HG03139 (cell line): ENCODE measurements around the gene ATP8A1.

Experiments used
- ATAC-seq: cut with Tn5 transposase; IDR thresholded peaks from one replicate; pipeline ENCODE4 v1.9.1; 2021; ENCODE audit not compliant: unreplicated experiment

The ATP8A1 gene

GRCh38 chr4:42574870-42575430 lies 82.0 kb downstream of the ATP8A1 start:
- no peak for ATAC-seq

- no peak for ATAC-seq
Observed at GRCh38 chr4:42573249-42573648, 83.7 kb downstream of the ATP8A1 start.

- no peak for ATAC-seq
Observed at GRCh38 chr4:42570221-42570620, 86.7 kb downstream of the ATP8A1 start.

DNA sequence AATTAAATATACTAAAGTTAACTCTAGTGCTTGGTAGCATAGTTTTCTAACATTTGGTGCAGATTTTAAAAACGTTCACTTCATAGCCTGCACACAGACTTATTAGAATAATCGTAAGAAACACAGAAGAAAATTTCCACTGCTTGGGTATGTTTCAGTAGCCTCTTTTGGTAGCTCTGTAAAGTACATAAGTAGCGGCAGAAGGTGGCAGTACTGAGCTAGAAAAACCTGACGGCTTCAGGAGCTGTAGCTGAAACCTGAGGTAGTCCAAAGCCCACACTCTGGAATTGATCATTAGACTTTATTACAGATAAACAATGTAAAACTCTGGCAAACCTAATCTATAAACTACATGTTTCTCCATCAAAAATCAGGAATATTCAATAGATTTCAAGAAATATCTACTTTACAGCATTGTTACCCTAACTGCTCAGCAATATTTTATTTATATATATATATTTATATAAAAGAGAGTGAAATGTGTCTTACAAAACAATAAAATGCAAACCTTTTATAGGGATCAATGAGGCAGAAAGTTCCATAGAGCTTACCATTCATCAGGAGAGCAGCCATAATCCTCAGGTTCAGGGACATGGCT lies 88.2 kb downstream of the ATP8A1 start:
- ATAC-seq, result peak; percentile 90

GRCh38 chr4:42566835-42567234 lies 90.1 kb downstream of the ATP8A1 start:
- ATAC-seq, result no peak

DNA sequence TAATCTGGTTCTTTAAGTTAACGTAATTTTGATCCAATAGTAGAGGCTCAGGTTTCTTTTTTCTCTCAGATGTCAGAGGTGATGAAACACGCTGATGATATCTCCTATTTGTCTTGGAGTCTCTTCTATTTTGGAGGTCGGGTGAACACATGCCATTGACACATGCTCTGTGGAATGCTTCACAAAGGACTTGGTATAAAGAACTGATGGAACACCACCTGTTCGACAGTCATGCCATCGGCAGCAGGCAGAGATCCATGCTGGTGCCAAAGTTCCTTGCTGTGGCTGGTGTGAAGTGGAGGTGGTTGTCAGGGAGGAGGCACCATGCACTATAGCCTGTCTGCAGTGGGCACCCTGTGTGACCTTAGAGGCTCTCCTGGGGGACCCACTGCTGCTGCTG lies 94.9 kb downstream of the ATP8A1 start:
- no peak for ATAC-seq

DNA sequence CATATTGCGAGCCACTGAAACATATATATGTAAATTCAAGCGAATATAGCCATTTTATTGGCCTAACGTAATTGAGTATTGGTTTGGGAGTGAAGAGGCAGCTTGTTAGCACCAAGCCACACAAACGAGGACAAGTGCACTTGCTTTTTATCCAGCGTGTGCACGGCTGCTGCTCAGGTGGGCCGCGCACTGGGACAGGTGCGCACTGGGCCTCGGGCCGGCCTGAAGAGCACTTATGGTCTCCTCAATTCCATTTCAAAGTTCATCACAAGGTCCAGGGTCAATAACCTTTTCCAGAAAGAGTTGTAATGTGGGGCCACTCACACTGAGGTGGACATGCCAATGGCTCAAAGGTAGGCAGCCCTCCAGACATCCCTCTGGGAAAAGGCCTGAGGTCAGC lies 95.9 kb downstream of the ATP8A1 start:
- ATAC-seq, result no peak

DNA sequence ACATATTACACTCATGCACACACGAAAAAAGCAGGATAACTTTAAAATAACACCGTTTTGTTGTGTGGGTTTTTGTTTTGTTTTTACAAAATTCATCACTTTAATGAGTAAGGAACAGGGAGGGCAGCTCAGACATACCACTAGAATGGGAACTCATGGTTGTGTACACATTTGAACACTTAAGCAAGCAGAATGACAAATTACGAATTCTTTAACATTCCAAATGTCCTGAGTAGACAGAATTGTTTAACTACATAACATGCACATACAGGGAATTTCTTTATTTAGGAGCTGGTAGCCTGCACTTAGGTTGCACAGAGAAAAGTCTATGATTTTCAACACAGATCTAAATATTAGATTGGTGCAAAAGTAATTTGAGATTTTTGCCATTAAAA lies 96.4 kb downstream of the ATP8A1 start:
- ATAC-seq, result no peak

DNA sequence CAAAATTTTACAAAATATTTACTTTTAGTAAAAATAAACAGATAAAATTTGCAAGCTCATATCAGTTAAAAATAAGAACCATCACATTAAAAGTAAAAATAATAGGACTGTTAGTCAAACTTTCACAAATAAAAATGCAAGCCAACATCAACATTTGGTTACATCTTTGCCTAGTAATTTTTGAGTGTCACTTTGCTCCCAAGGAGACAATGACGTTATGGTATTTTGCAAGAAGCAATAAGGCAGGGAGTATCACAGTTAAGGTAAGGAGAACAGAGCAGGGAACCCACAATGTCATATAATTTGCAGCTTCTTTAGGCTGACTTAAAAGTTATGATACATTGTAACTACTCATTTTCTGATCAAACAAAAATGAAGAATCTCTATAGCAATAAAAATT lies 98.7 kb downstream of the ATP8A1 start:
- no peak for ATAC-seq

DNA sequence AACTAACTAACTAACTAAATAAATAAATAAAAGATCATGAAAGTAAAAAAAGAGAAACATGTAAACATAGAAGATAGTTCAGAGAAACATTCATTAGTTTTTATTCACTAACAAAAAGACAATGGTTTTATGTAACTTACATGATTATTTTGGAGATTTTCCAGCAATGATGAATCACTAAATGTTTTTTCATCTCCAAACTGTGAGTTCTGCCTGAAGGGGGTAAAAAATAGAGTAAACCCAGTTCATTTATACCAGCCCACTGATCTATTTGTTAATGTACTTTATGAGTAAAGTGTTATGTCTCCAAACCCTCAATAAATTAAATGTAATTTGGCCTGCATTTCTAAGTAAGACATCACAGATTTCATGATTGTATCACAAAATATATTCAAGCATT lies 101.1 kb downstream of the ATP8A1 start:
- ATAC-seq, result no peak

DNA sequence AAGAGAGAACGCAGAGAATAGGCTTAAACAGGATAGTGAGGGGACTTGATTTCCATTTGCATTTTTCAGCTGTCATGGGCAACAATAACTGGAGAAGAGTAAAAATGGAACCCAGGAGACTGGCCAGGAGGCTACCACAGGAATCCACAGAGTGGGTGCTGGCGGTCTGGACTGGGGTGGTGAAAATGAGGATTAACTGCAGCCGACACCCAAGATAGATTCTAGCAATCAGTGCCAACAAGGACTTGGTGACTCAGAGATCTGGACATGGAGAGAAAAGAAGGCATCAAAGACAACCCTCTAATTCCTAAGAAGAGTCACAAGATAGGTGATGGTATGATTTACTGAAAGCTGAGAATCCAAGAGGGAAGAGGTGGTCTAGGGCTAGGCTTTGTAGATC lies 102.8 kb downstream of the ATP8A1 start:
- ATAC-seq, result no peak

DNA sequence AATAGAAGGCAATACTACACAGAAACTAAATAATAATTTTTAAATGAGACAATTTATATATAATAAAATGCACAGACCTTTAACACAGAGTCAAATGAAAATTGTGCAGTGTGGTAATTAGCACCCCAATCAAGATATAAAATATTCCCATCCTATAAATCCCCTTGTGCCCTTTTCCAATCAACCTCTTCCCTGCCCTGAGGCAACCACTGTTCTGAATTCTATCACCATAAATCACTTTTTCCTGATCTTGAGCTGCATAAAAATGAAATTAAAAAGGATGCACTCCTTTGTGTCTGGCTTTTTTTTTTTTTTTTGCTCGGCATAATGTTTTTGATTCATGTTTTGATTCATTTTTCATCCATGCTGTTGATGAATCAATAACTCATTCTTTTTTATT lies 107.0 kb downstream of the ATP8A1 start:
- no peak for ATAC-seq

- no peak for ATAC-seq
Observed at GRCh38 chr4:42547805-42548204, 109.1 kb downstream of the ATP8A1 start.

DNA sequence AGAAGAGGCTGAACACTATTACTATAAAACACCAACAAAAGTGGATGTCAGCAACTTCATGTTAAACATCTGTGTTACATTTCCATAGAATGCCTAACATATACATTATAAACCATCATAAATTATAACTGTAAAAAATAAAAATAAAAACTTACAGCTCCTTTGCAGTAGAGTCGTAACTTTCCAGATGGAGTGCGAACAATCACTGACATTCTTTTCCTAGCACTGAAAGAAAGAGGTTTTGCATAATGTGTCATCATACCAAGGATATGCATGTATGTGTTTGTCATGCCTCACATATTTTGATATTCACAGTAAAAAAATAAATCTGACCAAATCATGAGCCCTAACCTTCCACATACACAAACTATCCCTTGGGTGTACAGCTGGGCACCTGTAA lies 113.1 kb downstream of the ATP8A1 start:
- ATAC-seq, result no peak

DNA sequence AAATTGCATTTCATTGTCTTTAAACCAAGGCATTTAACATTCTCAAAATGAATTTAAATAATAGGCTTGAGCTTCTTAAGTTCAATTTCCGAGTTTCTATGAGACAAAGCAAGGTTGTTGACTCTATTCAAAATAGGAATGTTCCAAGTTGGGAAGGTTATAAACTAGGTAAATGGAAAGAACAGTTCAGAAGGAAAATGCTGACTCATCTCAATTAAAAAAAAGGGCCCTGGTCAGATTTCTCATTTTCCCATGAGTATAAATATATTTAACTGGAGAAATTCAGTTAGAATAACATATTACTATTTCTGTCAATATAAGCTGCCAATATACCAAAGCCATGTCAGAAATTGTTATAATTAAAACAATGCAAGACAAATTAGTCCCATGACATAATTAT lies 113.8 kb downstream of the ATP8A1 start:
- no peak for ATAC-seq

- ATAC-seq, result no peak
Observed at GRCh38 chr4:42541647-42542046, 115.3 kb downstream of the ATP8A1 start.

GRCh38 chr4:42533042-42533441 lies 123.9 kb downstream of the ATP8A1 start:
- no peak for ATAC-seq

- ATAC-seq, result no peak
Observed at GRCh38 chr4:42531341-42532030, 125.4 kb downstream of the ATP8A1 start.

GRCh38 chr4:42523066-42523718 lies 133.7 kb downstream of the ATP8A1 start:
- ATAC-seq, result no peak

DNA sequence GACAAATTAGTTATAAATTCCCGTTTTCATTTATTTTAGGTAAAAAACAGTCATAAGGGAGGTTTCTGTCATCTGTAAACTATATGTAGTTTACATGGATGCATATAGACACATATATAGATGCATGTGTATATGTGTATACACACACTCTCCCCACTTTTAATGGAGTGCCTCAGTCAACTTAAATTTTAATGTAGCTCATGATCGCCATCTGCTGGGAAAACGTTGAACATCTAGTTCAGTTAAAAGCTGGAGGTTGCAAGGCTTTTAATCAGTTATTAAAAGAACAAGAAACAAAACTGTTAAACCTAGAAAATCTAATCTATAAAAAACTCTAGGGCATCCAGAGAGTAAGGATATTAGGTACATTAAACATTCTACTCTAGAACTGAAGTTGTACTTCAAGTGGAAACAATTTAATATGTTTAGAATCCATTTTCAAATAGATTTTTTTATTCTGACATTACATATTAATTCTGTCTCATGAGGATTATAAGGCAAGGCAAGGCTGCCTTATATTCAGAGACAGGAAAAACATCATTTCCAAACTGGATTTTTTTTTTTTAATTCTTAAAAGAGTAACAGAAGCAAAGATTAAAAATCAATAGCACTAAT lies 137.0 kb downstream of the ATP8A1 start:
- peak; percentile 70 for ATAC-seq

DNA sequence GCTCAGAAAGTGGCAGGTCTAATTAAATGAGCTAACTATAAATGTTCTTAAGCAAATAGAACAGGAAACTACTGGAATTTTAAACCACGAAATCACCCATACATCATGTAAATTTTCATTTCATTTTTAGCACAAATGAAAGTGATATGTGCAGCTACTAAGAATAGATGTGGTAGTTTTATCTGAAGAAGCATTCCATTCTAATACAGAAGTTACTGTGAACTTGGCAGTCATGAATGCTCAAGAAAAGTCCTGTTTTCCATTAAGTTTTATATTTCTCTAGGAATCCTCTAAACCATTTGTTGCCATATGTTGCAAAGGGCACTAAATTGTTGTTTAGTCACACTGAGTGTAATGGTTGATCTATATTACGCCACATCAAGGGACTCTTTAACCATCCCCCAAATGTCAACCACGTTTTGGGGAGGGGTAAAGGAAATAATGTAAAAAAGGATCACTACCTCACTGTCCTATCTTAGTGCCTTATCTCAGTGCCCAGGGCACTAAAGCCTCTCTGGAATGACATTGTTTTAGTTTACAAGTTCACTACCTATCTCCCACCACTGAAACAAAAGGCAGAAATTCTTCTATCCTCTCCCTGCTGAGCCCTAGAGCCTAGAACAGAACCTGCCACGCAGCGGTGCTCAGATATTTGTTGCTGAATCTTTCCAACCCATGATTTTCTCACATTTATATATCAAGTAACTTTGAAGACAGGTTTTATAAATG lies 141.6 kb downstream of the ATP8A1 start:
- no peak for ATAC-seq
